DND-41 (cell line): ENCODE data around the gene KCNAB1.

ENCODE experiments used
- CTCF ChIP-seq: IDR thresholded peaks from 2 replicates; pipeline ENCODE4 v1.5.1; 2012; ENCODE audit warnings: borderline replicate concordance, low read length, moderate library complexity, mild to moderate bottlenecking; ENCODE audit not compliant: poor library complexity, severe bottlenecking; ENCODE audit errors: extremely low read depth
- EZH2 ChIP-seq: IDR thresholded peaks from 3 replicates; pipeline ENCODE4 v1.6.1; 2012; ENCODE audit warnings: borderline replicate concordance, low read depth, mild to moderate bottlenecking, moderate library complexity, low read length, inconsistent platforms; ENCODE audit not compliant: severe bottlenecking

DNA sequence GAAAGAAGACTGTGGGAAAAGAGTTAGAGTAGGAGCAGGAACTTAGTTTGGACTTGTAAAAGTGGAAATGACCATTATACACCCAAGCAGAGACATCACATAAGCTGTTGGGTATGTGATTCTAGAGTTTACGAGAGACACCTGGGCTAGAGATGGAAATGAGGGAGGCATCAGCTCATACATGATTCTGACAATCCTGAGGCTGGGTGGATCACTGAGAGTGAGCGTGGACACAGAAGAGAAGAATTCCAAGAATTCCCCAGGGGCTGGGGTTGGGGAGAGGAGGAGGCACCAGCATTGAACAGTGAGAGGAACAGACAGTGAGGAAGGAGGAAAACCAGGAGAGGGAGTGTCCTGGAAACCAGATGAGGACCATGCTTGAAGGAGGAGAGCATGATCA is 113.5 kb downstream of the KCNAB1 start:
- TF ChIP-seq CTCF (no peak), EZH2 (no peak)
